A673 (cell line): ENCODE results near the gene LMBRD1. TPM values are rescaled to one million over a fixed set of nuclear protein-coding genes. Genes with fewer than 3 reads are reported as not detected.
"Not testable (repeated sequence)": the region's sequence is repeated elsewhere in the genome, so short reads cannot be mapped to it uniquely, and the experiment has no call there.

ENCODE experiments used
- BruUV-seq: library from RNA; stranded (reverse); fragments of 400-500 nt; replicated peaks from 2 replicates; lab custom pipeline; 2021; lab: Mats Ljungman, UMichigan
- CTCF ChIA-PET: fragments of 300-600 bp; sonication (Branson Sonifier 250); formaldehyde crosslinking; loops from one replicate; lab custom pipeline; 2022; ENCODE audit warnings: antibody characterized with exemption; lab: Charles Lee
- POLR2A ChIA-PET: fragments of 300-600 bp; sonication (Branson Sonifier 250); formaldehyde crosslinking; loops from one replicate; lab custom pipeline; 2022; ENCODE audit warnings: antibody characterized with exemption; ENCODE audit not compliant: low non-redundant PET; lab: Charles Lee
- DNase-seq: peaks from one replicate; pipeline ENCODE4 v3.0.0-alpha.2; 2015; ENCODE audit warnings: low spot score
- H3K27ac ChIP-seq: fragments of 200-600 bp; sonication (generic); 2 replicates; pipeline ENCODE4 v1.5.1; 2016; ENCODE audit warnings: mixed run types, low read depth, mild to moderate bottlenecking, mixed read lengths, antibody characterized with exemption, low read length; ENCODE audit not compliant: poor library complexity, severe bottlenecking
- H3K27me3 ChIP-seq: fragments of 200-600 bp; sonication (generic); replicated peaks from 2 replicates; pipeline ENCODE4 v1.6.1; 2017; ENCODE audit warnings: mixed run types, low read depth, mild to moderate bottlenecking, mixed read lengths, antibody characterized with exemption, low read length; ENCODE audit not compliant: insufficient read depth, poor library complexity
- H3K36me3 ChIP-seq: fragments of 200-600 bp; sonication (generic); 2 replicates; pipeline ENCODE4 v1.6.1; 2016; ENCODE audit warnings: mixed run types, mild to moderate bottlenecking, mixed read lengths, antibody characterized with exemption, low read length; ENCODE audit not compliant: insufficient read depth, poor library complexity, severe bottlenecking
- H3K4me1 ChIP-seq: fragments of 200-600 bp; sonication (generic); 2 replicates; pipeline ENCODE4 v1.6.1; 2017; ENCODE audit warnings: mixed run types, mild to moderate bottlenecking, mixed read lengths, antibody characterized with exemption, low read length; ENCODE audit not compliant: insufficient read depth, poor library complexity, severe bottlenecking
- H3K4me3 ChIP-seq: fragments of 200-600 bp; sonication (generic); 2 replicates; pipeline ENCODE4 v1.5.1; 2016; ENCODE audit warnings: low read depth, mixed run types, mild to moderate bottlenecking, mixed read lengths, low read length; ENCODE audit not compliant: poor library complexity, severe bottlenecking
- H3K9me3 ChIP-seq: fragments of 200-600 bp; sonication (generic); 2 replicates; pipeline ENCODE4 v1.6.1; 2016; ENCODE audit warnings: mixed run types, low read depth, mild to moderate bottlenecking, mixed read lengths, antibody characterized with exemption, low read length; ENCODE audit not compliant: poor library complexity, severe bottlenecking
- EZH2 ChIP-seq: fragments of 200-600 bp; sonication (generic); IDR thresholded peaks from 2 replicates; pipeline ENCODE4 v1.6.1; 2017; ENCODE audit warnings: borderline replicate concordance, low read depth, mild to moderate bottlenecking, mixed read lengths, antibody characterized with exemption, low read length; ENCODE audit not compliant: poor library complexity, severe bottlenecking
- intact Hi-C: fragments of 100-400 bp; cut with micrococcal nuclease; formaldehyde crosslinking; loops from one replicate; pipeline ENCODE4 v1.10.0; 2022; ENCODE audit not compliant: unreplicated experiment
- total RNA-seq: library from RNA; stranded (reverse); gene quantifications from 2 replicates; pipeline ENCODE4 v1.2.3, GENCODE V29; 2021
- TF ChIP-seq, protein P1 (sequence below): fragments of 300-800, 200-600 bp; sonication (generic); conservative IDR thresholded peaks from 2 replicates; pipeline ENCODE4 v1.5.1; 2017; ENCODE audit warnings: low read depth, mild to moderate bottlenecking, antibody characterized with exemption, low read length, moderate library complexity, mixed read lengths

Gene LMBRD1
- total RNA-seq, 1 experiment from 2014 or later = 19.8 TPM

DNA sequence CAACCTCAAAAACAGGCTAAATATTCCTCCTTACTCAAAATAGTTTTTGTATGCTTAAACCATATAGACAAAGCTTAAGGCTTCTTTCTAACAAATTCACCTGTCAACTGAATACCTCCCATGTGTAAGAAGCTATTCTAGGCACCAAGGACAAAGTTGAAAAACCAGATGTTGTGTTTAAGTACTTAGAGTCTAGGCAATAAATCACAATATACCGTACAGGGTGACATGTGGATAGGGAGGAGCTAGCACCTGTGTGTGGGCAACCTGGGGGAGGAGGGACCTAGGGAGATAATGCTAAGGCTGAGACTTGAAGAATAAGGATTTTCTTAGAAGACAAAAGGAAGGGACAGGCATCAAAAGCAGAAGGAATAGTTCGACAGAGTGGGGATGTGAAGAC, 123.5 kb downstream of the LMBRD1 start:
- intact Hi-C loops = no loop called here
- POLR2A ChIA-PET = no interaction called here
- H3K27ac ChIP-seq = no peak overlapping the region
- H3K4me1 ChIP-seq = no peaks in the 10 kb centered on the region
- TF ChIP-seq, protein P1, sequence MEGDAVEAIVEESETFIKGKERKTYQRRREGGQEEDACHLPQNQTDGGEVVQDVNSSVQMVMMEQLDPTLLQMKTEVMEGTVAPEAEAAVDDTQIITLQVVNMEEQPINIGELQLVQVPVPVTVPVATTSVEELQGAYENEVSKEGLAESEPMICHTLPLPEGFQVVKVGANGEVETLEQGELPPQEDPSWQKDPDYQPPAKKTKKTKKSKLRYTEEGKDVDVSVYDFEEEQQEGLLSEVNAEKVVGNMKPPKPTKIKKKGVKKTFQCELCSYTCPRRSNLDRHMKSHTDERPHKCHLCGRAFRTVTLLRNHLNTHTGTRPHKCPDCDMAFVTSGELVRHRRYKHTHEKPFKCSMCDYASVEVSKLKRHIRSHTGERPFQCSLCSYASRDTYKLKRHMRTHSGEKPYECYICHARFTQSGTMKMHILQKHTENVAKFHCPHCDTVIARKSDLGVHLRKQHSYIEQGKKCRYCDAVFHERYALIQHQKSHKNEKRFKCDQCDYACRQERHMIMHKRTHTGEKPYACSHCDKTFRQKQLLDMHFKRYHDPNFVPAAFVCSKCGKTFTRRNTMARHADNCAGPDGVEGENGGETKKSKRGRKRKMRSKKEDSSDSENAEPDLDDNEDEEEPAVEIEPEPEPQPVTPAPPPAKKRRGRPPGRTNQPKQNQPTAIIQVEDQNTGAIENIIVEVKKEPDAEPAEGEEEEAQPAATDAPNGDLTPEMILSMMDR = no peak
- CTCF ChIA-PET = no interaction called here
- BruUV-seq = no TSS peak
- no peak for DNase-seq
- no peaks in the 10 kb centered on the region for H3K27me3 ChIP-seq
- H3K9me3 ChIP-seq = no peaks in the 10 kb centered on the region
- no peaks in the 10 kb centered on the region for H3K36me3 ChIP-seq
- no peak overlapping the region for H3K4me3 ChIP-seq

DNA sequence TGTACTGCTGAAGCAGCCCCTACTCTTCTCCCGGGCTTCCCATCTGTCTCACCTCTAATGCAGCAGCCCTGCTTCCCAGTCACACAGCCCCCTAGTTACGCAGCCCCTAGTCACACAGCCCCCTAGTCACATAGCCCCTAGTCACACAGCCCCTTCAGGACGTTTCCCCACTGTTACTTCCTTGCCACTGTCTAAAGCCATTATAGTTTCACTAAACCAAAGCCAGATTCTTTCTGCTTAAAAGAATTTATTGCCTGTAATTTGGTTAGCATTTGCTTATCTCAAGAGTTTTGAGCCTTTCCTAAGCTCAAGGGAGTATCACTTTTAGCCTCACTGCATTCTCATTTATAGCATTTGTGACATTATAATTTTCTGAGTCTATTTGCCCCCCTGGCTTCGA, 127.9 kb downstream of the LMBRD1 start:
- Histone ChIP-seq H3K27me3 (no peaks in the 10 kb centered on the region), H3K4me1 (no peaks in the 10 kb centered on the region), H3K9me3 (no peaks in the 10 kb centered on the region), H3K27ac (no peak overlapping the region), H3K36me3 (no peaks in the 10 kb centered on the region), H3K4me3 (no peak overlapping the region)
- CTCF ChIA-PET = no interaction called here
- DNase-seq = no peak
- no TSS peak for BruUV-seq
- POLR2A ChIA-PET = no interaction called here
- intact Hi-C loops = no loop called here
- TF ChIP-seq, protein P1 = no peak
- no peak for TF ChIP-seq EZH2

DNA sequence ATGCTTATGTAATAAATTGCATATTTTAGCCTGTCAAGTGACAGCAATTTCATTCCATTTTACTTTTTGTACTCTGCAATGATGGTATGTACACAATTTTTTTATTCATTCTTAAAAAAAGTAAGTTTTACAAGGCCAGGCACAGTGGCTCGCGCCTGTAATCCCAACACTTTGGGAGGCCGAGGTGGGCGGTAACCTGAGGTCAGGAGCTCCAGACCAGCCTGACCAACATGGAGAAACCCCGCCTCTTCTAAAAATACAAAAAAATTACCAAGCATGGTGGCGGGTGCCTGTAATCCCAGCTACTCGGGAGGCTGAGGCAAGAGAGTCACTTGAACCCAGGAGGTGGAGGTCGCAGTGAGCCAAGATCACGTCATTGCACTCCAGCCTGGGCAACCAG, 130.0 kb downstream of the LMBRD1 start:
- H3K27ac ChIP-seq, BruUV-seq, intact Hi-C loops, H3K4me1 ChIP-seq, H3K36me3 ChIP-seq, CTCF ChIA-PET, H3K4me3 ChIP-seq, DNase-seq, H3K9me3 ChIP-seq, POLR2A ChIA-PET, H3K27me3 ChIP-seq: not testable (repeated sequence)

DNA sequence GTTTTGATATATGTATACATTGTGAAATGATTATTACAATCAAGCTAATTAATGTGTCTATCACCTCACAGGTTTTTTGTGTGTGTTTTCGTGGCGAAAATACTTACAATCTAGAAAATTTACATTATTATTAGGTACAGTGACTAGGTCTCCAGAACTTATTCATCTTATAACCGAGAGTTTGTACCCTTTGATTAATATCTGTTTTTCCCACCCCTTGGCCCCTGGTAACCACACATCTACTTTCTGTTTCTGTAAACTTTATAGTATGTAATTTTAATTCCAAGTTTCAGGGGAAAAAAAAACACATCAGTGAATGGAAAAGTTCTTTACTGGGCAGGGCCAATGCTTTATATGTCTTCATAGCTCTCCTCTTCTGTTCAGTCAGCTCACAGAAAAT, 131.4 kb downstream of the LMBRD1 start:
- Histone ChIP-seq H3K27ac (no peak overlapping the region), H3K36me3 (no peaks in the 10 kb centered on the region), H3K4me1 (no peaks in the 10 kb centered on the region), H3K27me3 (no peaks in the 10 kb centered on the region), H3K9me3 (no peaks in the 10 kb centered on the region), H3K4me3 (no peak overlapping the region)
- TF ChIP-seq EZH2 = no peak
- TF ChIP-seq, protein P1 = no peak
- ChIA-PET CTCF (no interaction called here), POLR2A (no interaction called here)
- BruUV-seq = no TSS peak
- intact Hi-C loops = no loop called here
- DNase-seq = no peak
